Hippocampal formation (tissue), 2 donors: ENCODE data around the gene TPRN.

Experiments
- DNase-seq, 2 donors: peaks; one replicate each; lab custom pipeline; 2025; lab: John Stamatoyannopoulos, UW

Gene TPRN

GRCh38 chr9:137212520-137212919, 12.0 kb upstream of the TPRN start:
- no peak for DNase-seq

GRCh38 chr9:137211532-137211931, 11.0 kb upstream of the TPRN start:
- no peak for DNase-seq

- no peak for DNase-seq
These were observed 6.1 kb upstream of the TPRN start for GRCh38 chr9:137206602-137207001.

- DNase-seq, result peak; percentile 73 to 90
These were observed 4.9 kb upstream of the TPRN start, which contains the start of the genes NDOR1 and TMEM203 for GRCh38 chr9:137205126-137206069. NDOR1 (plus strand) TSS chr9:137205700; CDS start chr9:137205778, 78 bp downstream. TMEM203 (minus strand) TSS chr9:137205648; CDS start chr9:137205414, 234 bp downstream.

GRCh38 chr9:137204731-137205125, 4.2 kb upstream of the TPRN start:
- no peak for DNase-seq

- no peak for DNase-seq
These were observed 2.4 kb upstream of the TPRN start for GRCh38 chr9:137202966-137203365.

GRCh38 chr9:137201205-137201868, 796 bp upstream of the TPRN start:
- DNase-seq, result no peak

- DNase-seq, result no peak
These were observed 975 bp downstream of the TPRN start for GRCh38 chr9:137199411-137200121.

GRCh38 chr9:137198902-137199283, 1.6 kb downstream of the TPRN start:
- no peak for DNase-seq

GRCh38 chr9:137198051-137198901, 2.3 kb downstream of the TPRN start:
- no peak for DNase-seq

- DNase-seq, result no peak
These were observed 4.9 kb downstream of the TPRN start for GRCh38 chr9:137195525-137196220.

GRCh38 chr9:137194909-137195308, 5.6 kb downstream of the TPRN start:
- DNase-seq, result no peak

GRCh38 chr9:137194388-137194787, 6.2 kb downstream of the TPRN start:
- DNase-seq, result peak; percentile 86 to 93

GRCh38 chr9:137193771-137194170, 6.8 kb downstream of the TPRN start:
- DNase-seq, result no peak

- DNase-seq, result no peak
These were observed 7.7 kb downstream of the TPRN start for GRCh38 chr9:137192859-137193258.

GRCh38 chr9:137192448-137192780, 8.1 kb downstream of the TPRN start:
- DNase-seq, result no peak

- peak; percentile 57 to 74 for DNase-seq
These were observed 8.7 kb downstream of the TPRN start for GRCh38 chr9:137191691-137192447.

GRCh38 chr9:137191245-137191644, 9.3 kb downstream of the TPRN start:
- no peak for DNase-seq

GRCh38 chr9:137190315-137190856, 10.2 kb downstream of the TPRN start:
- no peak for DNase-seq
